ENCODE data around the gene TMEM243.

- TF ChIP-seq POLR2AphosphoS5 (IDR thresholded peaks at IDR 0.05) (no peak), CTCF (IDR thresholded peaks at IDR 0.05) (no peak)
Measured at GRCh38 chr7:87155788-87156187, 63.7 kb downstream of the TMEM243 start.

Data from transverse colon (tissue), 4 donors.